Measurements from ENCODE around the gene RRBP1.

DNA sequence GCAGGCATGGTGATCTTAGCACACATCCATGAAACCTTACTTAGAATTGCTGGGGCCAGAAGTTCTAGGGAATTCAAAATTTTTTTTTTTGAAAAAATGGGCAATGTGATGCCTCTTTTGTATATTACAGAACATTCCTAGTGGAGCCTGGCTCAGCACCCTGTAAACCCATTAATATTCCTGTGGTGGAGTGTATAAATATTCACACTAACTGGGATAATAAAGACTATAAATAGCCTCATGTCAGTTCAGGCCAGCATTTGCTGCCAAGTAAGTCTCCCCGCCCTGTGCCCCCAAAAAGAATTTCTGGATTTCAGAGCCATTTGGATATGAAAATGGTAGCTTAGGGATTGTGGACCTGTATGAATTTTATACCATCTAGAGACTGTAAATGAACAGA, 32.6 kb upstream of the RRBP1 start:
- TF ChIP-seq POLR2AphosphoS5 (IDR thresholded peaks at IDR 0.05; ENCODE audit: low read depth, low read length): no peak
- no peak for TF ChIP-seq REST (IDR thresholded peaks at IDR 0.05; ENCODE audit: insufficient read depth in 1 of 2, low read depth in 2 of 2, low read length in 2 of 2)
- no peak for TF ChIP-seq TAF1 (IDR thresholded peaks at IDR 0.05; ENCODE audit: borderline replicate concordance, insufficient read depth, low read length)
